GM18909 (cell line): ENCODE results near the gene ETV5.

Experiments
- ATAC-seq: cut with Tn5 transposase; IDR thresholded peaks from one replicate; pipeline ENCODE4 v1.9.1; 2021; ENCODE audit warnings: mild to moderate bottlenecking; ENCODE audit not compliant: unreplicated experiment, poor library complexity

The ETV5 gene

DNA sequence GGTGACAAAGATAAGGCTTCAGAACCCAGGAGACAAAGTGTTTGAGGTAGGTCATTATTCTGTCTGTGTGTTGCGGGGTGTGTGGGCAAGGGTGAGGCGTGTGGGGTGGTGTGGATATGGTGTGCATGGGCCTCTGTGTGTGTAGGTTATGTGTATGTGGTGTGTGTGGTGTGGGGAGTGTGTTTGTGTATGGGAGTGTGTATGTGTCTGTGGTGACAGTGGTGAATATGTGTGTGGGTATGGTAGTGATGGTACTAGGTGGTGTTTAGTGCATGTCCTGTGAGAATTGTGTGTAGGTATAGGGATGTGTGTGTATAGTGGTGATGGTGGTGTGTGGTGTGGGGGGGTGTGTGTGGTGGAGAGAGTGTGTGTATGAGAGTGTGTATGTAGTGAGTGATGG lies 16.2 kb upstream of the ETV5 start:
- ATAC-seq, result no peak

DNA sequence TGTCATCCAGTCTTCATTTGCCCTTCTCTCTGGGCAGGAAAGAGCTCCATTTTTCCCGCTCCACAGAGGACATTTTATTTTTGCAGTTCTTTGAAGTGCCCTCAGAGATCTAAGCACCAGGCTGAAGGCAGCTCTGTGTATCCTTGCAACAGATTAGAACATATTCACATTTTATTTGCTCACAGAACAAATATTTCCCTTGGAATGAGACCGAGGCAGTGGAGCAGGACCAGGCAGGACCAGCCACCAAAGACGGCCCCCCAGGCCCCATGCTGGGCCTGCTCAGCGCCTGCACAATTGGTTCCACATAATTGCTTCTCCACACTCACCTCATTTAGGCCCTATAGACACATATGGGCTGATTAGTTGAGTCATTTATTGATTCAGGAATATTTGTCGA lies 15.7 kb upstream of the ETV5 start:
- no peak for ATAC-seq

DNA sequence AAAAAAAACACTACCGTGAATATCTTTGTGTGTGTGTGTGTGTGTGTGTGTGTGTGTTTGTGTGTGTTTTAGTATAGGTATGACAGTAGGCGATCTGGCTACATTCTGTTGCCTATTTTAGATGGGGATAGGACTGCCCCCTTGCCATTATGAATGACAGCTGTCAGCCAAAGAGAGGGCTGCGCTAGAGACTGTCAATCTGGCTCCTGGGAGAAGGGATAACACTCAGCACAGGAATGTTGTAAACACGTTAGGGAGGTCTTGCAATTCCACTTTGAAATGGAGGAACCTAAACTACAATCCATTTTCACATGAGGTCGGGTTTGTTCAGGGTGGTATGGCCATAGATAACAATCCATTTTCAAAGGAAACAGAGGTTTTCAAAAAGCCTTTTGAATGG lies 14.1 kb upstream of the ETV5 start:
- ATAC-seq, result no peak

DNA sequence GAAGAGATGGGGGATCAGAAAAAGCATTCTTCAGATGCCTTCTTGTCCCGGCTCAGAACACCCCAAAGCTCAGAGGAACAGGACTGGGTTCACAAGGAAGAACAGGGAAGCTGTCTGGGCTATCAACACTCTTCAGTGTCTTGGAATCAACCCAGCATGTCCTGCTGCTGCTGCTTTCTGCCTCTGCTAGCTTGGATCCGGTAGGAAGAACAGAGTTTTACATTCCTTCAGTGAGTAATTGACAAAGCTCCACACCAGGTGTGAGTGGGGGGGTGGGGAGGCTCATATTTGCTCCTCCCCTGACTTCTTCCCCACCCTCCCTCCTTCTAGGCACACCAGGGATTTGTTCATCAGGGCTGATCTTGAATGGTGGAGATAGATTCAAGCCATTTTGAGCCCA lies 13.1 kb upstream of the ETV5 start:
- no peak for ATAC-seq

DNA sequence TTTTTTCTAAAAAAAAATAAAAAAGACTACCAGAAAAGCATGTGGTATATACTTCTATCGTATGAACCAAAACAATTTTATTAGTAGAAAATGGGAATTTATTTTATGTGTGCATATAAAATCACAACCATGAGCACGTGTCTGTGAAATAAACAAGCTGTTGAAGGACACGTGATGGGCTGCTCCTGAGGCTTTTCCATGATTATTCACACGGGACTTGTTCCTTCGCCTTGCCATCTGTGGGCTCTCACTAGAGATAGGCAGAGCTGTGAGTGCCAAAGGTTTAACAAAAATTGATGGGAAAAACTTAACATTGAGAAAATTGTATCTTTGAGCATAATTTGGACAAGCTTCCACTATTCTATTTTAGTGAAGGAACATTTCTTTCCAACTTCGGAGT lies 12.4 kb upstream of the ETV5 start:
- no peak for ATAC-seq

DNA sequence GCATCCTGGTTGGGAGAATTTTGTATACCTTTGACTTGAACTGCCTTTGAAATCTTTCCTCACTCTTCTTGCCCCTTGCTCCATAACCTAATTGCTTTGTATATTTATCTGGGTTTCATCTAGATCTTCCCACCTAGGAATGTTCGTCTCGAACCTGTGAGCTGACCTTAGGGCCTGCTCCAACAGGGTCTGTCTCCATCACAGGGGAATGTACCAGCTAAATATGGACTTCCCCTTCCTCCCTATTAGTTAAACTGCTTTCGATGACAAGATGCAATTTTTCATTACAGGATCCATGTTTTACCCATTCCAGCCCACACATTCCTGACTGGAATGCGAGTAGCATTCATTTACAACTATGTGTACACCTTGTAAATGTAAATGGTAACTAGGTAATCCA lies 10.6 kb upstream of the ETV5 start:
- ATAC-seq, result no peak

DNA sequence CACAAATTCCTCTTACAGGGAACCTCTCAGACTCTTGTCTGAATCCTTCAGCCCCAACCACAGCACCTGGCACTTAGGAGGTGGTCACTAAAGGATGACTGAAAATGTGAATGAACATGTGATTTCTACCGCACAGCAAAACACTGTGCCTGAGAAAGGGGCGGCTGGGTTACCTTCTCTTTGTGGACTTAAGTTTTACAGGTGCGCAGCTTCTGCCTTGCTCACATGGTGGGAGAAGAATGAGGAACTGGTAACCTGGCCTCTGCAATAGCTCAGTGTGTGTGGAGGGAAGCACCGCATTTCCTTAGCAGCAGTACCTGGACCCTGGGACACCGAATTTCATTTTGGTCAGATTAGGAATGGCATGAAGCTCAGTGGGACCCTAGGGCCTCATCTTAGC lies 9.8 kb upstream of the ETV5 start:
- ATAC-seq, result no peak

DNA sequence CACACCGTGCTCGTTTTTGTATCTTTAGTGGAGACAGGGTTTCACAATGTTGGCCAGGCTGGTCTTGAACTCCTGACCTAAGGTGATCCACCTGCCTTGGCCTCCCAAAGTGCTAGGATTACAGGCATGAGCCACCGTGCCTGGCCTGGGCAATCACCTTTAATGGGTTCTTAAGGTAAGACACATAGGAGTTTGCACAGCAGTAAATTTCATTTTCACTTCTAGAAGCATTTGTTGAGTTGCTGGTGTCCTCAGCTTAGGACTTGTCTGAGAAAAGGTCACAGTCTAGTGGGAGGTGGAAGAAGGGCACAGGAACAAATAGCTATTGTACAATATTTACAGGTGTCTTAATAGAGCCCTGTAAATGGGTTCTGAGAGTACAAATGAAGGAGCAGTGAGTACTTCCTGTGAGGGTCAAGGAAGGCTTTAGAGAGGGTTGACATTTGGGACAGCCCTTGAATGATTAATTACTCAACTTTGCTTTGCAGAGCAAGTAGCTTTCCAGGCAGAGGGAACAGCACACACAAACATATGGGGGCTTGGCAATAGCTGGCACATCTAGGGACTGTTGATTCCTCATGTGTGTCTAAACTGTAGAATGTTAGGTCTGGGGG lies 8.7 kb upstream of the ETV5 start:
- ATAC-seq, result no peak

DNA sequence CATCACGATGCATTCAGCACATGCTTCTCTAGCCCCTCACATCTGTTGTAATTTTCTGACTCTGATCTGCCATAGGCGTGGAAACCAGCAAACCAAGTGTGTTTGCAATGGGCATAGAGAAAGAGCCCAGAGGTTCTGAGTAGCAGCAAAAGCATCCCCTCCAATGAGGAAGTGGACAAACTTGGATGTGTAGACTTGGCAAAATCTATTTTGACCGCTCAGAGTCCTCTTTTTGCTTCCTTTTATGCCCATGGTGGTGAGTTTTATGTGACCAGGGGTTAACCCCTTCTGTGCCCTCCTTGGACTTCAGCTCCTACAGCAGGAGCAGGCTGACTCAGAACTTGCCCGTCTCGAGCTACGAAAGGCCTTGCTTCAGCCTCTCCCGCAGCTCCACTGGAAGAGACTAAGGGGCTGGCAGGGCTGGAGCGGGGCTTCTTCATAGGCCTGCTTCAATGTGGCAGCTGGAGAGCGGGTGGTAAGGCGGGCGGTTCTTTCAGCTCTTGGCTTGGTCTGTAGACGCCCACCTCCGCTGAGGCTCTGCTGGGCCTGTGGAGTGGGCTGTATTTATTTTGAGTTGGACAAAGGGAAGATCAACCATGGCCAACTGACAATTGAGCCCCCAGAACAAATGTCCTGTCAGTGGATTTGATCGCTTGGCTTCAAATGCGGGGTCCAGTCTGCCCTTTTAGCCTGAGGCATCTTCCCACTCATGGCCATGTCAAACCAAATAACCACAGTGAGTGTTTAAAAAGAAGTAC lies 6.5 kb upstream of the ETV5 start:
- no peak for ATAC-seq

DNA sequence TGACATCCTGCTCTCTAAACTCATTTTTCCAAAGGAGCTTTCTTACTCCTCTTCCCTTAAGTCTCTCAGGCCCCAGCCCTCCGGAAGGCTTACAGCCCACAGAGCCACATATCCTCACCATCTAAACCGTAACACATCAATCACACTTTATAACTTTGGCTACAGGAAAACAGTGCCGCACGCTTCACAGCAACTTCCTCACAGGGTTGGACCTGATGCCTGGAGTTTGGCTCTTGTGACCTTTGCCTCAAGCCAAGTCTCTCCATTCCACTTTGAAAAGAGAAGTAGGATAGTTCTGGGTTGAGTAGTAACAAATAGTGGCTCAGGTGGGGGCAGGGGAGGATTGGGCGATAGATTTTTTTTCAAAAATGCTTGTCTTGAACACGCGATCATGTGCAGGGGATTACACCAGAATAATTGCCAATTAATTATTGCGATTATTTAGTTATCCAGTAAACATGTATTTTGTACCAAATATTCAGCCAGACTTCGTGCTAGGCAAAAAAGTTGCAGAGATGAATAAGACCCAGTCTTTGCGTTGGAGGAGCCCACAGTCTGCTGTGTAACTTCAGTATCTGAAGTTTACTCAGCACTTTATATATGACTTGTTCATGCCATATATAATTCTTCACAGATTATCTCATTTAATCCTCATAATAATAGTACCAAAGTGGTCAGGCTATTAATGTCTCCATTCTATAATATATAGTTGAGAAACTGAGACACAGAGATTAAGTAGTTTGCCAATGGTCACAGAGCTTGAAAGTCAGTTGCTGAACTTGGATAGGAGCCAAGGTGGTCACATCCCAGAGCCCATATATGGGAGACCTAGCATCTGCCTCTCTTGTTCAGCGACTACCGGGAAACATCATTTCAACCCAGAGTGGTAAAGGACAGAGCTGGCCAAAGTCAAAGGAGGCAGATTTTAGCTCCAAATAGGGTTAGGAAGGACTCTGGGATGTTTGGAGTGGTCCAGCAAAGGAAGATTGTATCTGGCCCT lies 2.4 kb upstream of the ETV5 start:
- ATAC-seq, result no peak

DNA sequence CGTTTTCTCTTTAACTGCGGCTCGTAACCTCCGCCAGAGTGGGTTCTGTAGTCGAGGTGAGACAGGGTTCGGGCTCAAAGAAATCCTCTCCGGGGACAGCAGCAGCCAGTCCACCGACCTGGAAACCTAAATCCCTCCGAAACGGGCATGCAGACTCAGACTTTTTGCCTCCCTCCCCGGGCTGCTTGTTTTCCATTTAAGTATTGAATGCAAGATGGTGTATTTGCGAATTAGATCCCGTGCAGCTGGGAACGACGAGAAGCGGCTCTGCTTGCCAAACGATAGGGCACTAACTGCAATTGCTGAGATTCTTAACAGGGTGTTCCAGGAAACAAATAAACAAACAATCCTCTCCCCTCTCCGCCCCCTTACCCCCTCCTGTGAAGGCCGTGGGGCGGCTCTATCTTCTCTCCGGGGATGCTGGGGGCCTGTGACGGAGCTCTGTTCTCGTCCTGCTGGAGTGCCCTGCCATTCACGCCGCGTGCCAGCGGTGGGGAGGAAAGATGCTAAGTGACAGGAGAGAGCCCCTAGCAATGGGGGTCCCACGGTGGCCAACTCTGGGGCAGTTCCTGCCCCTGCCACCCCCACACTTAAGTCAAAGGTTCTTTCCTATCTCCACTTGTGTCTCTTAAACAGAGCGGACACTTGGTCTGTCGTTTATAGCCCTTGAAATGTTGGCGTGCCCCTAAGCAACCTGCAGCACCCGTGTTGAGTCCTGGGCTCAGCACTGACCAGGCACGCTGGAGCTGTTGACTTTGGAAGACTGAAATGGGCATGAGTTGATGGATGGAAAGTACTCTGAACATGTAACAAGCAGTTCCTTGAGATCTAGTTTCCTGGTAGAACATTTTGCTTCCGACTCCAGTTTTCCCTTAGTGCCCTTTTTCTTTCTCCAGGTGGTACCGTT lies 1.3 kb upstream of the ETV5 start:
- no peak for ATAC-seq

DNA sequence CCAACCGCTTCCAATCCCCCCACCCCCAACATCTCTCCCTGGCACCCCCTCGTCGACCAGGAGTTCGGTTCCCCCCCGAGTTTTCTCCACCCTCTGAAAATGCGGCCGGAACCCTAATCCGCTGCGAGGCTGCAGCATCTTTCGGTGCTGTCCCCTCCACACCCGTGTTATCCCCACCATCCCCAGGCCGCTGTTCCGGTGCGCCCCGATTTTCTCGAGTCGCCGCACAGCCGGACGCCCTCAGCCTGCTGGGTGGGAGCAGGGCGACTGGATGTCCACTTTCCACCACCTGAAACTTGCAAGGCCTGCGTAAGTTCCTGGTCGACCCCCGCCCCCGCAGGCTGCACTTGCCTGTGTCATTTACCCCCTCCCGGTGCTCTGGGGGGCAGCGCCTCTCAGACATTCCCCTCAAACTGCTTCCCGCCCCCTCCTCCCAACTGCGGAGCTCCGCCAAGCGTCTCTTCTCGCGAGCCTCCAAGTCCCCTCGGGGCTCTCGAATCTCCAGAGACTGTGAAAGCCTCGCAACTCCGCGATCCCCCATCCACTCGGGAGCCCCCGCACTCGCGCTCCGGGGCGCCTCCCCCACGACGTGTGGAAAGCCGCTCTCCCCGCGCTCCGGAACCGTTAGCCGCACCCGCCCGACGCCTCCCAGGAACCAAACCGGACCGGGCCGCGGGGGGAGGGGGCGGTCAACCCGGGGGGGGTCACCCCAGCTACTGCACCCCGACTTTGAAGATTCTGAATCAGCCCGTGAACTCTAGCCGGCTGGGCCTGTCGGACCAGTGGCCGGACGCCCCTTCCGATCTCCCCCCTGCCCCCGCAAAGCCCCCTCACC lies 566 bp downstream of the ETV5 start:
- no peak for ATAC-seq

DNA sequence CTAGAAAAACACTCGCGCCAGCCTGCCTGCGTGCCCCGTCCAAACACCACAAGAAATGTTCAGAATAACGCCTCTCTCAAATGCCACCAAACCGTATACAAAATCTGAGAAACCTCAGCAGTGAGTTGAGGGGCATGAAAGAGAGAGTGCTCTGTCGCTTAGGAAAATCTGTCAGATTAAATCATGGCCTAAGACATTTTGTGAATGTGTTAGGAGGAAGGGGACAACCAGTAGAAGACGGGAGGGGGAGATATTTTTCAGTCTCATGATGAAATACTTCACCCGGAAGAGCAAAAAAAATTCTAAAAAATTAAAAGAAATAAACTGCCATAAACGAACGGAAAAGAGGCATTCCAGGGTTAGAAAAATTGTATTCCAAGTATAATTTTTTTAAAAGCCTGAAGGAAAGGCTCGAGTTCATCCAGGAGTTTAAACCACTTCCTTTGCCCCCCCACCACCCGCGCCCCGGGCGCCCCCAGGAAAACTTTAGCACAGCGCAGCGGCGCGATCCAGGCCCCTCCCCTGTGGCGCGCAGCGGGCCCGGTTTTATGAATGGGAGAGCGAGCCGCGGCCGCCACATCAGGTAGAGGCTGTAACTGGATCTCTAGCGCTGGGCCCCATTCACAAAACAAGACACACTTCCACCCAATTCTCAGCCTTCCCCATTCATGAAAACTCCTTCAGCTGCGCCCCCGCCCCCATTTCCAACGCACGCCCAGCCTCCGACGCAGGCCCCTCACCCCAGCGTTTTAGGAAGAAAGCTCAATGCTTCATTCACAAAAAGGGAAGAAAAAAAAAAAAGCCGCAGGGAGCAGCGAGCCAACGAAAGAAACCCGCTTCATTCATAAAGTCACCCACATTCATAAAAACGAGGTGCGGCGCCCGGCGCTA lies 1.4 kb downstream of the ETV5 start:
- ATAC-seq, result no peak

DNA sequence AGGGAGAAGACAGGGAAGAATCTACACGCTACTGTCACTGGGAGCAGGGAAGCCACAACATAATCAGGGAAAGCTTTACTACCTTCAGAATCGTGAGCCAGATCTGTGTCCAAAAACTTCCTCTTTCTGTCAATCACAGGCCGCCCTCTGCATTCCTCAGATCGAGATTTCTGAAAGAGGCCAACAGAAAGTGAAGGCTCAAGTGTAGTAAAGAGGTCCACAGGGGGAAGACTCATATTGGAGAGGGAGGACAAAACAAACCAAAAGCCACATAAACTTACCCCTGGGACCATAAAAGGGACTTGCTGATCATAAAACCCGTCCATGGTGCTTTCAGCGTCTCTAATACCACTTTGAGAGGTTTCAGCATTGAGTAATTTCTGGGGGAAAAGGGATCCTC lies 3.3 kb downstream of the ETV5 start:
- no peak for ATAC-seq

DNA sequence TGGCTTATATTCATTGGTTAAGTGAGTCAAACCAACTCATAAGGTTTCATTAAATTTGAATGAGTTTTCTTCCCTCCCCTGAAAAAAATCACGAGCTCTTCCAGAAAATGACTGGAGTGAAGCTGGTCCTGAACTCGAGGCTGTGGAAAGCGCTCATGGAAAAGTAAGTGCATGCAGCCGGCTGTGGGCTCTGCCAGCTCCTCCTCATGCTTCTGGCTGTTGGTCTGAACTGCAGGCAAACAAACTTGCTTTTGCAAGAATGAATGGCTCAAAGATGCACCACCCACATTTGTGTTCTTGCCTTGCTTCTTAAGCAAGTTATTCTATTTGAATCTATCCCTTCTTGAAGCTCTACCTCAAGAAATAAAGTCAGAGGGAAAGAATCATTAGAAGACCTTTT lies 6.2 kb downstream of the ETV5 start:
- ATAC-seq, result no peak

DNA sequence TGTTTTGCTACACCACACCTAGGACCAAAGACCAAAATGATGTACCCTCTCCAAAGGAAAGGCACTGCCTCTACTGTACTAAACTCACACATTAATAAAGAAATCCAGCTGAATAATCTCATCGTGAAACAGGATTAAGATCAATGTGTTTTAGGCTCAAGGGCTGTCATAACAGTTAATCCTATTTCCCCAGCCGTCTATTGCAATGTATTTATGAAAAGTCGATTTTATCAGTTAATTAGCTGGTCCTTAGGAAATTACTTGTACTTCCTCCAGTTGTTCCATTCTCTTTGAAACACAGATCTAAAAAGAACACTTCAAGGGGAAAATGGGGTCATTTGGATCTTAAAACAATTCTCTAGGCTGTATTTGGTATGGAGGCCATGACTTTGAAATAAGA lies 8.5 kb downstream of the ETV5 start:
- ATAC-seq, result no peak

DNA sequence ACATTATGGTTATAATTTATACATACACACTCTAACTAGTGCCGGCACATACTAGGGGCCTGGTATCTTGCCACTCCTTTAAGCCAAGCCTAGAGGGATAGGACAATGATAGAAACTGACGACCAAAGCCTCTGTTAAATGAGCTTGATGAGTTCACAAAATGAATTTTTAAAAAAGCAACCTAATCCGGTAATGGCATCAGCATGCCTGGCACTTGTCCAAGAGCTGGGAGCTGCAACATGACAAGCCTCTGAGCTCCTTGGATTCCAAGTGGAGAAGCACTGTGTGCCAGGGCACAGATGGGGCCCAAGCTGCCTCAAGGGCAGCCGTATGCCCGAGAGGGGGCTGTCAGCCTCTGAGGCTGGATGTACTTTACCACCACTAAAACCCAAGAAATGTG lies 9.7 kb downstream of the ETV5 start:
- no peak for ATAC-seq

DNA sequence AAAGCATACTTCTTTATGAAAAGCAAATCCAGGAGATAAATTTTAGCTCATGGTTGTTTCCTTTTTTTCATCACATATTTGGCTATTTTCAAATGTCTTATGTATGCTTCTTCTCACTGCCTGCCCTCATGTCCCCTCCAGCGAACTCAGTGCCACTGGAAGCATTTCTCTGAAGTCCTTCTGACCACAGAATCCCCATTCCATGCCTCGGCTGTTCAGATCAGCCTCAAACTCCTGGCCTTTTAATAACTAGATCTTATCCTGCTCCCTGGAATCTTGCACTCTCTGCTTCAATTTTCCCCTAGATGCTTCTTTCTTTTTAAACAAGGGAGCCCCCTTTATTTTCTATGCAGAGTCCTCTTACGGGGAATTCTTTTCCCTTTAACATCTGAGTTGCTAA lies 10.1 kb downstream of the ETV5 start:
- no peak for ATAC-seq
